Measurements from ENCODE around the gene MMP17.

Gene MMP17

DNA sequence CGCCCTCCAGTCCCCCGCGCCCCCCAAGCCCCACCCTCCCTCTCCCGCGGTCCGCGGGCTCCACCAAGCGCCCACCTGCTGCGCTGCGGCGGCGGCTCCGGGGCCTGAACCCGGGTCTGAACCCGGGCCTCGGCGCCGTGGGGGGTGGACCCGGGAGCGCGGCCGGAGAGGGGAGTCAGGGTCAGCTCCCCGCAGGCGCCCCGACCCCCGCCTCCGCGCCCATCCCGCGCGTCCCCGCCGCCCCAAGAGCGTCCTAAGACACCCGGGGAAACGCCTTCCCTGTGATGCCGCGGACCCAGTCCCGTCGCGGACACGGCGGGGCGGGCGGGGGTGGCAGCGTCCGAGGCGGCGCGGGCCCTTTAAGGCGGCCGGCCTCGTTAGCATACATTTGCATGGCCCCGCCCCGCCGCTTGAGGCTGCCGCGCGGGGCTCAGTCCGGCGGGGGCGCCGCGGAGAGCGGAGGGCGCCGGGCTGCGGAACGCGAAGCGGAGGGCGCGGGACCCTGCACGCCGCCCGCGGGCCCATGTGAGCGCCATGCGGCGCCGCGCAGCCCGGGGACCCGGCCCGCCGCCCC is at the start of gene MMP17:
Gene MMP17 (plus strand): TSS at position 433 of the 574 bp plus-strand sequence. CDS start 102 bp downstream, at position 535.
- no peak for DNase-seq (ENCODE audit: low spot score)

- no peak for DNase-seq (ENCODE audit: low spot score)
Measured at GRCh38 chr12:131779027-131779426, 49.2 kb upstream of the MMP17 start.

GRCh38 chr12:131782061-131782460 is 46.1 kb upstream of the MMP17 start:
- DNase-seq (ENCODE audit: low spot score) = no peak

DNA sequence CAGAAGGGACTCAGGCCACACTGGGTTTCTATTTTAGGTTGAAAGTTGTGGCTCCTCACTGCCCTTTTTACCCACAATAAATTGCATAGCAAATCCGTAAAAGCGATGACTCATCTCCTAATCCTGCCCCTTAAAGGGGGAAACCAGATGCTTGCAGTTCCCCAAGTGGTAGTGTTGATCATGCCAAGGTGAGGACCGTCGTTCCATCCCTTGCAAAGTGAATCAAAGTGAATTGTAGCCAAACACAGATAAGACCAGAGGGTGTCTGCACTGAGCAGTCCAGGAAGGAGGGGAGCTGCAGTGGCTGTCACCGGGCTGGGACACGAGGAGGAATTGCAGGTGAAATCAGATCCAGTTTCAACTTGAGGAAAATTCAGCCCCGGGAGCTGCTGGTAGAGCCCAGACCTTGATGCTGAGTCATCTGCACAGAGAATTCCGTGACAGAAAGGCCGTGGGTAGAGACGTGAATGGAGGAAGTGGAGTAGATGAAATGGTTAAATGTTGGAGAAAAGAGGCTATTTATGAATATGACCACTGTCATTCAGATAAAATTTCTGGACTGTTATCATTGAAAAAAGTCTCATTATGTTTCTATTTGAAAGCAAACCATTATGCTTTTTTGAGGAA is 44.2 kb upstream of the MMP17 start:
- no peak for DNase-seq (ENCODE audit: low spot score)

DNA sequence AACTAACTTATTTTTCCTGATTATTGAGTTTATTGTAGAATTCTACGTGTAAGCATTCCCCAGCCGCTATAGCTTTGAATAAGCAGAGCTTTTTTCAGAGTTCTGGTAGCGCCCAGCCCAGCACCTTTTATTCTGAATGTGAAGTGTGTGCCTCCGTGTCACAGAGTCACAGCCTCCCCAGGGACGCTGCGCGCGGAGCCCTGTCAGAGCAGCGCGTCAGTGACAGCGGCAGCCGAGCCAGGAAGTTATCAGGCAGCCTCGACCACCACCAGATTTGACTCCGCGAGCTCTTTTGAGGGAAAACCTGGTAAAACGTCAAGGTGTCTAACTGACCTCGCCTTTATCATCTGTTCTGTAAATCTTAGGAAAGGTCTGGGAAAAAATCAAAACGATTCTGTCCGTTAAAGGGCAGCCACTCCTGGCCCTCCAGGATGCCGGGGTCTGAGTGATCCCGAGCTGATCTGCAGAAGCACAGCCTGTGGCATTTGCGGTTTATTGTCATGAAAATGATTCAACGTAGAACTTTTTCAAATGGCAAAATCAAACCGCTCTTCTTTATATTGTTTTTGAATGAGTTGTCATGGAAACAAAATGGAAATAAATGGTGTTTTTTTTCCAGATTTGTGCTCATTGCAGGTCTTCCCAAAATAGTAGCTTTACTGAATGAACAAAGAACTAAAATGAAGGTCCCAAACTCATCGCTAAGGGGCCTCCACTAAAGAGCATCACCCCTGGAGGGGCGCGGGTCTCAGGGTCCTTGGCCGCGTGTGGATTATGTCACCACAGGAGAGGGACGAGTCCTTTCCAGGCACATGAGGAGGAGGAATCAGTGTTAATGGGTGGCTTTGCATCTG is 43.1 kb upstream of the MMP17 start:
- DNase-seq (ENCODE audit: low spot score) = no peak

- DNase-seq (ENCODE audit: low spot score) = no peak
Measured at GRCh38 chr12:131785763-131786330, 42.3 kb upstream of the MMP17 start.

- DNase-seq (ENCODE audit: low spot score) = no peak
Measured at GRCh38 chr12:131786331-131786730, 41.9 kb upstream of the MMP17 start.

GRCh38 chr12:131787143-131787660 is 41.0 kb upstream of the MMP17 start:
- no peak for DNase-seq (ENCODE audit: low spot score)

GRCh38 chr12:131788070-131788469 is 40.1 kb upstream of the MMP17 start:
- no peak for DNase-seq (ENCODE audit: low spot score)

DNA sequence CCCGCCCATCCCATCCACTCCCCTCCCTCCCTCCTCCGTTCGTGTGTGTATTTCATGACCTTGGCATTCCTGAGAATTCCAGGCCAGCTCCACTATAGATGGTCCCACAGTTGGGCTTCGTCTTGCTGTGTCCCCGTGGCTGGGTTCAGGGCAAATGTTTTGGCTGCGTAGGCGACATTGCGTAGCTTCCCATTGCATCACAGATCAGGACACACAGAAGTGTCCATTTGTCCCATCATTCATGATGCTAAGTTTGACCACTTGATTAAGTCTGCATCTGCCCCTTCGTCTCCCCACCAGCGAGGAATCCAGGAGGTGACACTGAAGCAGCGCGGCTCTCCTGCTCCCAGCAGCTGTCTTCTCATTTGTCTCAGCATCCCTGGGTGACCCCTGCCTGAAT is 38.6 kb upstream of the MMP17 start:
- DNase-seq (ENCODE audit: low spot score) = no peak

DNA sequence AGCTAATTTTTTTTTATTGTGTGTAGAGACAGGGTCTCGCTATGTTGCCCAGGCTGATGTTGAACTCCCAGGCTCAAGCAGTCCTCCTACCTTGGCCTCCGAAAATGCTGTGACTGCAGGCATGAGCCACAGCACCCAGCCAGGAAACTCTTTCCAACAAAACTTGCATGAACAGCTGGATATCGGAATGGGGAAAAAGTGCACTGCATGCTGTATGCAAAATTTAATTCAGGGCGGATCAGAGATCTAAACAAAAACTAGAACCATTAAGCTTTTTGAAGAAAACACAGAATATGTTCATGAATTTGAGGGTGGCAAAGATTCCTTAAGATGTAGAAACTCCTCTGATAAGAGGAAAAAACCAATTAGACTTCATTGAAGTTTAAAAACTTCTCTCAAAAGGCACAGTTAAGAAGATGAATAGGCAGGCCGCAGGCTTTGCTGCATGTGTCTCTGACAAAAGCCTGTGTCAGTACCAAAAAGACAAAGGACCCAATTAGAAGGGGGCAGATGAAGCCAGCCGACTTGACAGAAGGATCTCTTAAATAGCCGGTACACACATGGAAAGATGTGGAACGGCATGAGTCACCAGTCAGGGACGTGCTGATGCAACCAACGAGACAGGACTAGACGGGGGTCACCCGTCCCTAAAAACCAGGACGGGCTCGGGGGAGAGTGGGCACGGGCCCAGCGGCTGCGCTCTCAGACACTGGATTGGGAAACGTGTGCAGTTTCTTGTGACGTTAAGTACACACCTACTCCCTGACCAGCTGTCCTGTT is 34.8 kb upstream of the MMP17 start:
- DNase-seq (ENCODE audit: low spot score) = no peak

DNA sequence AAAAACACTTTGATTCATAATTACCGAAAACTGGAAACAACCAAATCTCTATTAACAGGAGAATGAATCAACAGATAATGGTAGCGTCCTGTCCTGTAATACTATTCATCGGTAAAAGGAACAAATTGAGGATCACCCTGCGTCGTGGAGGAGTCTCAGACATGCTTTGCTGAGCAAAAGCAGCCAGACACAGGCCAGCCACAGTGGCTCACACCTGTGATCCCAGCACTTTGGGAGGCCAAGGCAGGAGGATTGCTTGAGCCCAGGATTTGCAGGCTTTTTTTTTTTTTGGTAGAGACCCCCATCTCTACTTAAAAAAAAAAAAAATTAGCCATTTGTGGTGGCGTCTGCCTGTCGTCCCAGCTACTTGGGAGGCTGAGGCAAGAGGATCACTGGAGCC is 34.1 kb upstream of the MMP17 start:
- DNase-seq (ENCODE audit: low spot score) = no peak

GRCh38 chr12:131794573-131794972 is 33.6 kb upstream of the MMP17 start:
- DNase-seq (ENCODE audit: low spot score) = no peak

DNA sequence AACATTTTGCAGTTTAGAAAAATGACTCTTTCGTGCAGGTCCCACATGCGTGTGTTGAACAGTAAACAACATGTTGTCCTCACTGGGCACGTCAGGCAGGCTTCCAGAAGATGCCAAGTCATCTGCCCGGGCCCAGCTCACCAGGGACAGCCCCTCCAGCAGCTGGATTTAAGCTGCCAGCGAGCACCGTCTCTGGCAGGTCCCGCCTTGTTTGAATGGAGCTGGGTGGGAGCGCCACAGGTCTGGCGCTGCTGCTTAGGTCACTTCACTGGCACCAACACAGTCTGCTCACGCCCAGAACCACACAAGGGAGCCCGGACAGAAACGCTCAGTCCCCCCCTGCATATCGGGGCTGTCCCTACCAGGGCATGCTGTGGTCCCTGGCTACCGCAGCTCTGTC is 33.1 kb upstream of the MMP17 start:
- DNase-seq (ENCODE audit: low spot score) = no peak

GRCh38 chr12:131795690-131796410 is 32.3 kb upstream of the MMP17 start:
- no peak for DNase-seq (ENCODE audit: low spot score)

DNA sequence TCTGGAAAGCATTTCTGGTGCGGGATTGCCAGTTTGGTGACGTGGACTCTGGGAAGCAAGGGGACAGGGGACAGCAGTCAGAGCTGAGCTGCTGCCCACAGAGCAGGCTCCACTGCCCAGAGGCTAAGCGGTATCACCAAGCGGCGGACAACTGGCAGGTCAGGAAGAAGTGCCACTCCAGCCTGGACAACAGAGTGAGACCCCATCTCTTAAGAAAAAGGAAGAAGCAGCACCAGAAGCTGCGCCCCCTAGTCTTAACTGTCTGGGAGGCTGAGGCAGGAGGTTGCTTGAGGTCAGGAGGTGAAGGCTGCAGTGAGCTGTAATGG is 31.8 kb upstream of the MMP17 start:
- no peak for DNase-seq (ENCODE audit: low spot score)

- DNase-seq (ENCODE audit: low spot score) = no peak
Measured at GRCh38 chr12:131796754-131797587, 31.2 kb upstream of the MMP17 start.

- no peak for DNase-seq (ENCODE audit: low spot score)
Measured at GRCh38 chr12:131797588-131797934, 30.6 kb upstream of the MMP17 start.

DNA sequence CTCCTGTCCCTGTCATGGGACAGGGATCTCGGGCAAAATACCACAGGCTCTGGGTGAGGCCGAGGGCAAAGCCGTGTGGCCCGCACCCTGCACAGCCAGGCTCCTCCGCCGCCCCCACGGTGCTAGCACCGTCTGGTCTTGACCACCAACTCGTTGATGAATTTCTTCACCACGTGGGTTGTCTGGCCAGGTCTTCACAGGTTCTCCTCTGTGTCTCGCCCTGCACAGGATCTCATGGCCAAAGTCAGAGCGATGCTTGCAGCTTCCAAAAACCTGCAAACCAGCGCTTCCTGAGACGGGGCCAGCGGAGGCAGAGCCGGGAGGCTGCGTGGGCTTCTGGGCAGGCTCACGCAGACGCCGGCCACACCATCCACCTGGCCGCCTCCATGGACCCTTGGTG is 29.0 kb upstream of the MMP17 start:
- no peak for DNase-seq (ENCODE audit: low spot score)

- no peak for DNase-seq (ENCODE audit: low spot score)
Measured at GRCh38 chr12:131799828-131800593, 28.2 kb upstream of the MMP17 start.
